ENCODE results near the gene SLC4A4. TPM values are rescaled to one million over a fixed set of nuclear protein-coding genes. Genes with fewer than 3 reads are reported as not detected.
A peak's percentile ranks its signal among the peaks of the same experiment; 100 is the strongest.

SLC4A4 gene
- total RNA-seq, 1 experiment from 2014 or later, result 1.8 TPM

DNA sequence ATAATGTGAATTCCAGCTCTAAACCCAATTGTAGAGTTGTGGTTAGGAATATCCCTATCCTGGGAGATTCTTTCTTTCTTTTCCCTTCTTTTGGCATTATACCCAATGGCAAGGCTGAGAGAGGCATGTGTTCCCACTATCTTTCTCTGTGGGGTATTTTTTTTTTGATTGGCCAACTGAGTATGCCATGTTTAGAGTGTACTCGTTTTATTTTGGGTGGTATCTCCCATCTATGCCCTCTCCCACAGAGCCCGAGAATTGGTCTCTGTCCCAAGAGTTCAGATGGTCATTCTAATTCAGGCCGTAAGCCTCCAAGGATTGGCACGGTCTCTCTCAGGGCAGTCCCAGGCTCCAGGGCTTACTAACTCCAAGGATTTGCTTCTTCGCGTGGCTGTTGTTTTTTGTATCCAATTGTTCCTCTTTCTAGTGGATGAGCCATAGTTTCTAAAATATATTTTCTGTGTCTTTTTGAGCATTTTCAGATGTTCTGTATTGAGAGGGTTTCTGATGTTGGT, 198.8 kb downstream of the SLC4A4 start:
- no peak for DNase-seq (ENCODE audit: low read depth)

DNA sequence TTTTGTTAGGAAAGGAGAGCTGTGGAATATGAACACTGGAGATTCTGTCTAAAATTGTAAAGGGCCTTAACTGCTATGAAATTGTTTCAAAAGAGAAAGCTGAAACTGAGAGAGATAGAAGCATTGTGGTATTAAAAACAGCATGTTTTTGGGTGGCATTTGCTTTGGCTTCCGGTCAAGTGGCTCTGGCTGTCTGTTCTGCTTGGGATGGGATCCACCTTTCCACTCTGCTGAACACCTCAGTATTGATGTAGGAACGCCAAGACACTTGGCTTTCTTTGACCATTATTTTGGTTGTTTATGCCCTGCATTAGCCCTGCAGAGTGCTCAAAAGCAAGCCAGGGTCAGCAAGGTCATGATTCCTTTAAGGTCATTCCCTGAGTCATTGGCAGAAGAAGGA, 199.7 kb downstream of the SLC4A4 start:
- DNase-seq (ENCODE audit: low read depth), result no peak

DNA sequence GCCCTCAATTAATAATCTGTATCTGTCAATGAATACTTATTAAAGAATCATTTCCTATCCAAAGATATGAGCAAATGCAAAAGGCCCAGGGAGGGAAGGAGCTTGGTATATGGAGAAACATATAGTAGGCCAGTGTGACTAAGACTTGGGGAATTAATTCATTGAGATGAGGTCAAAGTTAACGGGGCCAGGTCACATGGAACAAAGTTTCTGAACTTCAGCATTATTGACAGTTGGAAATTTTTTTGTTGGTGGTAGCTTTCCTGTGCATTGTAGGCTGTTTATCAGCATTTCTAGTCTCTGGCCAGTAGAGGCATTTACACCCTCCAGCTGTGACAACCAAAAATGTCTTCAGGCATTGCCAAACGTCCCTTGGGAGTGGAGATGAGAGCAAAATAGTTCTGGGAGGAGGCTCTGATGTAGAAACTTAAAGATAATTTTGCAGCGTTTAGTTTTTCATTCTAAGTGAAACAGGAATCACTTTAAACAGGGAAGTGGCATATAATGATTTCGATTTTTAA, 202.0 kb downstream of the SLC4A4 start:
- DNase-seq (ENCODE audit: low read depth), result peak; percentile 26

GRCh38 chr4:71541541-71541940, 202.7 kb downstream of the SLC4A4 start:
- DNase-seq (ENCODE audit: low read depth), result no peak

- DNase-seq (ENCODE audit: low read depth), result peak; percentile 83
These were observed 206.3 kb downstream of the SLC4A4 start for GRCh38 chr4:71545168-71545567.

DNA sequence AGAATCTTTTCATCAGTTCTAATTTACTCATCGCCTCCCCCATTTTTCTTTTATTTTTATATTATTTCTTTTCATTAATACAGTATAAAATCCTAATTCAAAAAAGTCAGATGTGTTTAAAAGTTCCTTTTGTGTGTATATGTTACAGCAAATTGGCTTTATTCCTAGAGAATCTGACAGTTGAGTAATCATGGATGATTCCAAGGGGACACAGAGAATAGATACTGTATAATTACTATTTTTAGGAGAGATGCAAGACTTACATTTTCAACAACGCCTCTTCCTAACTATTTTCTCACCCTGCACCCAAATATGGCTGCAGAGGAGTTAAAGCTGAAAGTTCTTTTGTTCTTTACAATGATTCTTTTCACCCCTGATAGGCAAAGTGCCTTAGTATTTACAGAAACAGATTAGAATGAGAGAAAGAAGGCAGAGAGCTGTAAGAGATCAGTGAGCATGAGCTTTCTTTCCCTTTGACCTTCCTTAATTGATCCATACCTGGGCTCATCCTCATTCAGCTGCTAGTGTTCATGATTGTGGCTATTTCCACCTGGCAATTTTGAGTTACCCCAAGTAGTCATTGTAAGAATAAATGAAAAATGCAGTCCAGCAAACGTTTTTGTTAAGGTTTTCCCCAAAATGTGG, 210.8 kb downstream of the SLC4A4 start:
- no peak for DNase-seq (ENCODE audit: low read depth)

DNA sequence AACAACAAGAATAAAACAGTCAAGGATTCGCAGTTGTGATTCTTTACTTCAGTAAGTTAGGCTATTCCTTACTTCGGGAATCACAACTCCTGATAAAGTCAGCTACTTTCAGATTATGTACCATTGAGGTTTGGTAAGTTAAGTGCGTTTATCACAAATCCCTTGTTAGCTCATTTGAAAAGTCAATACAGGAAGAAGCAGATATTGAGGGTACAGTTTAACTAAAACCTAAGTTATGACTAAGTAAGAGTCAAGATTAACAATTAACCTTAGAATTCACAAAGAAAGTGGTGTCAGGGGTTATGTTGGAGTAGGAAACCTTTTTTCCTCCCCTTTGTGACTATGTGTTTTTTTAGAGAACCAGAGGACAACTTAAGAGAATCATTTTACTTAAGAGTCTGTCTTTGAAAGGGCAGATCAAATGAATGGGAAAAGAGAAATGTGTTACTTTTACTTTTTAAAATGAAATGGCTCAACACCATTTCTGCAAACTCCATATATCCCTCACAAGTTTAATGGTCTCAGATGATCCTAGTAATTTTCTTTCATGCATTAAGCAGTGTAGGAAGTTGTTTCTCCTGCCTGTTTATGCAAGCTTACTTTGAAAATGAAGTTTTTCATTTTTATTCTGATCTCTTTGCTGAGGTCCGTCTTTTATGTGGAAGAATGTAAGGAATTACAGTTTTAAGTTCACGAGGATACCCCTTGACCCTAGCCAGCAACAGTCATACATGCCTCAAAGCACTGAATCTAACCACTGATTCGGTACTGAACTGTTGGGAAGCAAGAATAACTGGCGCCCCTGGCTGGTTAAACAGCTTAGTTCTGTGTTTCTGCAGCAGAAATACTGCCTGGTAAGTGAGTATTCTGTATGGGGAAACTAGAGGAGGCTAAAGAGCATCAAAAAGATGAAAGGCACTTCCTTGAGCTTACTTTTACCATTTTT, 211.7 kb downstream of the SLC4A4 start:
- DNase-seq (ENCODE audit: low read depth), result peak; percentile 37

DNA sequence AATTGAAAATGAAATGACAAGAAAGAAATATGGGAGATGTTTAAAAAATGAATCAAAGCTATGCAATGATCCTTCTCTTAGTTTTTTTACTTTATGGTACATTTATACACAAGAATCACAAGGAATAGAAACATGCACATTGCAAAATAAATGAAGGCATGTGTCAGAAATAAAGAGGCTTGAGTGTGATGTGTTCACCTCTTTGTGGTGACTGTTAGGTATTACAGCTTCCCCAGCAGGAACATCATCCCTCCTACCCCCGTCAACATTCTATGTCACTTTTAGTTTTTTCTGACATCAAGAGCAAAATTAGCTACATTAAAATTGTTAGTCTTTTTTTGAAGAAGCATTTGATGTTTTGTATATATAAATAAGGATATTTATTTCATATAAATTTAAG, 214.8 kb downstream of the SLC4A4 start:
- peak; percentile 40 for DNase-seq (ENCODE audit: low read depth)

DNA sequence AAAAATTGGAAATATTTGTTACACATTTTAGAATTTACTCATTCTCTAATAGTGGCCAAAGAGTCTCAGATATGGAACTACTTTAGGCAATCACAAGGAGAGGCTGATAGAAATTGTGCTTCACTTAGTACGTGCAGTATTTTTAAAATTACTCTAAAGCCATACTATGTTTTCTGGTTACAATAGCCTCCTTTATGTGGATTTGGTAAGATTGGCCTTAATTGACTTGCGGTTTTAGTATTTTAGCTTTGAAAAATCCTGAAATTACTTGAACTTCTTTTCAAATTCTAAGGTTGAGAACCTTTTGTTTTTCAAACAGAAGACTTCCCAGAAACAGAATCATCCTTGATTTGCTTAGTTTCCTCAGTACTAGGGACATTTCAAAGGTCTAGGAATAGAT, 215.2 kb downstream of the SLC4A4 start:
- DNase-seq (ENCODE audit: low read depth), result no peak

GRCh38 chr4:71558248-71558647, 219.4 kb downstream of the SLC4A4 start:
- DNase-seq (ENCODE audit: low read depth), result no peak

DNA sequence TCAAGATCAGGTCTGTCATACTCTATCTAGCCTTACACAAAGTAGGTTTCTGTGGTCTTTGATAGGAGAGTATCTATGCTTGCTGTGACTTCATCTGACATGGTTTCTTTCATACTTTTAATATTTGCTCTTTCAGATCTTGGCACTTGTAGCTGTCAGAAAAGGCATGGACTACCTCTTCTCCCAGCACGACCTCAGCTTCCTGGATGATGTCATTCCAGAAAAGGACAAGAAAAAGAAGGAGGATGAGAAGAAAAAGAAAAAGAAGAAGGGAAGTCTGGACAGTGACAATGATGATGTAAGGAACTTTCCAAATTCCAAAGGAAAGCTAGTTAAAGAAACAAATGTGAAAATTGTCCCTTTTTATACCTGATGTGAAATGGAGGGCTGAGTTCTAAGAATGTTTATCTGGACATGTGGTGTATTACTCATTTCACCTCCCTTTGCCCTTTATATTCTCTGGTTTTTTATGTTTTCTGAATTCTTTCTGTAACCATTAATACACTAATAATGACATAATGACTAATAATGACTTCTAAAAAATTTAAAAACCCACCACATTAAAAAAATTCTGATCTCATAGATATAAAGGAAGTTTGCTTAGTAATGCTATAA, 221.2 kb downstream of the SLC4A4 start:
- DNase-seq (ENCODE audit: low read depth), result peak; percentile 16

DNA sequence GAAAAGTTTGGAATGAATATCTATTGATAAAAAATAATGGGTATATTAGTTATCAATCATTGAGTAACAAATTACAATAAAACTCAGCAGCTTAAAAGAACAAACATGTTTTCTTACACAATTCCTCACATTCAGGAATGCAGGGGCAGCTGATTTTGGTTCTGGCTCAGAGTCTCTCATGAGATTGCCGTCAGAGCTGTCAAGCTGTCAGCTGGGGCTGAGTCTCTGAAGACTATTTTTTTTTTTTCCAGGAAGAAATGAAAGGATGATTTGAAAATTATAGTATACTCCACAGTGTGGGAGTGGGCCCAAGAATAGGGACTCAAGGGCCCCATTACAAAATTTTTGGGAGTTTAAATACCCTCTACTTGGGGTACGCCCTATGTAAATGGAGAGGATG, 226.0 kb downstream of the SLC4A4 start:
- no peak for DNase-seq (ENCODE audit: low read depth)

DNA sequence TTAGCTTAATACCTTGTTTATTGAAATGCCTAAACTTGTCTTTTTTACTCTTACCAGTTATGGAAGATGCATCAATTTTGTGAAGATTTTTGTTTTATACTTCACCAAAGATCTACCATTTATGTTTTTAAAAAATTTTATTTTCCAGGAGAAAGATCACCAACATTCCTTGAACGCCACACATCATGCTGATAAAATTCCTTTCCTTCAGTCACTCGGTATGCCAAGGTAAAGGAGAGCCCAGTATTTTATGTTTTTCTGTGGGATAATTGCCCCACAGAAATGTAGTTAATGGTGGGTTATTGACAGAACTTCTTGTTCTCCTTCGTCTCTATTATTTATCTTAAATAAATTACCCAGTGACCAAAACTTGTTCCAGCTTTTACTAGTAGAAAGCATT, 228.0 kb downstream of the SLC4A4 start:
- DNase-seq (ENCODE audit: low read depth), result no peak

DNA sequence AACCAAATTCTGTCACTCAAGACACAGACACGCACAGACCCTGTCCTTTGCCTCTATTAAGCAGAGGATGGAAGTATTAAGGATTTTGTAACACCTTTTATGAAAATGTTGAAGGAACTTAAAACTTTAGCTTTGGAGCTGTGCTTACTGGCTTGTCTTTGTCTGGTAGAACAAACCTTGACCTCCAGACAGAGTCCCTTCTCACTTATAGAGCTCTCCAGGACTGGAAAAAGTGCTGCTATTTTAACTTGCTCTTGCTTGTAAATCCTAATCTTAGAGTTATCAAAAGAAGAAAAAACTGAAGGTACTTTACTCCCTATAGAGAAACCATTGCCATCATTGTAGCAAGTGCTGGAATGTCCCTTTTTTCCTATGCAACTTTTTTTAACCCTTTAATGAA, 229.3 kb downstream of the SLC4A4 start:
- no peak for DNase-seq (ENCODE audit: low read depth)

DNA sequence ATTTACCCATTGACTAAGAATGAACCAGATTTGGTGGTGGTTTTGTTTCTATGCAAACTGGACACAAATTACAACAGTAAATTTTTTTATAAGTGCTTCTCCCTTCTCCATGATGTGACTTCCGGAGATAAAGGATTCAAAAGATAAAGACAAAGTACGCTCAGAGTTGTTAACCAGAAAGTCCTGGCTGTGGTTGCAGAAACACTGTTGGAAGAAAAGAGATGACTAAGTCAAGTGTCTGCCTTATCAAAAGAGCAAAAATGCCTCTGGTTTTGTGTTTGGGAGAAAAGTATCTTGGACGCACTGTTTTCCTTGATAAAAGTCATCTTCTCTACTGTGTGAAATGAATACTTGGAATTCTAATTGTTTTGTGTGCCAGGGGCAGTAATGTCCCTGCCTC, 231.7 kb downstream of the SLC4A4 start:
- no peak for DNase-seq (ENCODE audit: low read depth)

GRCh38 chr4:71571346-71571745, 232.5 kb downstream of the SLC4A4 start:
- no peak for DNase-seq (ENCODE audit: low read depth)

- no peak for DNase-seq (ENCODE audit: low read depth)
These were observed 245.2 kb downstream of the SLC4A4 start for GRCh38 chr4:71583971-71584370.

- DNase-seq (ENCODE audit: low read depth), result no peak
These were observed 245.8 kb downstream of the SLC4A4 start for GRCh38 chr4:71584585-71584984.

DNA sequence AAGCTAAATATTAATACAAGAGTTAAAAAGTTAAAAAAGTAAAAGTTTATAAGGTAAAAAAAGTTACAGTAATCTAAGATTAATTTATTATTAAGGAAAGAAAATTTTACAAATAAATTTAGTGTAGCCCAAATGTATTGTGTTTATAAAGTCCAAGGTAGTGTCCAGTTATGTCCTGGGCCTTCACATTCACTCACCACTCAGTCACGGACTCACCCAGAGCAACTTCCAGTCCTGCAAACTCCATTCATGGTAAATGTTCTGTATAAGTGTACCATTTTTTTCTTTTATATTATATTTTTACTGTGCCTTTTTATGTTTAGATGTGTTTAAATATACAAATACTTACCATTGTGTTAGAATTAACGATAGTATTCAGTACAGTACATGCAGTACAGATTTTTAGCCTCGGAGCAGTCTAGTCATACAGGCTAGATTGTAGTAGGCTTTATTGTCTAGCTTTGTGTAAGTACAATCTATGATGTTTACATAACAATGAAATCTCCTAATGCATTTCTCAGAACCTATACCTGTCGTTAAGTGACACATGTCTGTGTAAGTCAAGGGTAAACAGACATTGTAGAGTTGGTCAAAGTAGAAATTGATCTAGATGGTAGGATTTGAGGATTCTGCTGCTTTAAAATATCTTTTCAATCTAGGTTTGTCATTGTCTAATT, 247.4 kb downstream of the SLC4A4 start:
- no peak for DNase-seq (ENCODE audit: low read depth)

DNA sequence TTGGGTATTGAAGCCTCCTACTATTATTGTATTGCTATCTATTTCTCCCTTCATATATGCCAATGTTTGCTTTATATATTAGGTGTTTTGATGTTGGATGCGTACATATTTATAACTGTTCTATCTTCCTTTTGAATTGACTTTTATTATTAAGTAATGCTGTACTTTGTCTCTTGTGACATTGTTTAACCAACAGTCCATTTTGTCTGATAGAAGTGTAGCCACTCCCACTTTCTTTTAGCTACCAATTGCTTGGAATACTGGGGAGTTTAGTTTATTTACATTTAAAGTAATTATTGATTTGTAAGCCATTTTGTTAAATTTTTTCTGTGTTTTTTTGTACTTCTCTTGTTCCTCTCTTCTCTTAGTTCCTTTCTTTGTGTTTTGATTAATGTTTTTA, 249.2 kb downstream of the SLC4A4 start:
- DNase-seq (ENCODE audit: low read depth), result no peak

GRCh38 chr4:71592793-71593192, 254.0 kb downstream of the SLC4A4 start:
- DNase-seq (ENCODE audit: low read depth), result no peak

DNA sequence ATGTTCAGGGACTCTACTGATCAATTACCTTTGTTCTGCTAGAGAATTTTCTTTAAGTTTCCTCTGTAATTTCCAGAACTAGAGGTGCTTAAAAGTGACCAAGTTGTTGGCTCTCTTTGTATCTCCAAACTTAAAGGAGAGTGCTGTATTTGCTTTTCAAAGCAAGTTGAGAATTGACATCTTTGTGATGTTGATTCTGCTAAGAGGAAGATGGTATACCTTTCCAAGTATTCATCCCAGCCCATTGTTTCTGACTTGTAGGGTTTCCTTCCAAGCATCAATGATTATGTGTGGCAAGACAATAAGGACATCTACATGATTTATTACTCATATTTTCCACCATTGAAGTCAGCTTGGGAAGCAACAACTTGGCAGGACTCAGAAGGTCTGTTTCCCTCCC, 254.5 kb downstream of the SLC4A4 start:
- no peak for DNase-seq (ENCODE audit: low read depth)

Data from LHCN-M2 (cell line).